Activated gamma-delta T cell (primary cell): ENCODE data around the gene TMEM106C.

Experiments
- DNase-seq: peaks from one replicate; lab custom pipeline; 2025; lab: John Stamatoyannopoulos, UW

The TMEM106C gene

GRCh38 chr12:47995981-47996401, 32.6 kb downstream of the TMEM106C start:
- DNase-seq = no peak

GRCh38 chr12:47997321-47997720, 33.9 kb downstream of the TMEM106C start:
- no peak for DNase-seq

GRCh38 chr12:47999816-48000215, 36.4 kb downstream of the TMEM106C start:
- DNase-seq = no peak

GRCh38 chr12:48000878-48001504, 37.6 kb downstream of the TMEM106C start:
- no peak for DNase-seq

GRCh38 chr12:48001505-48002413, 38.4 kb downstream of the TMEM106C start:
- no peak for DNase-seq

- DNase-seq = no peak
Measured at GRCh38 chr12:48002414-48002730, 39.0 kb downstream of the TMEM106C start.

- no peak for DNase-seq
Measured at GRCh38 chr12:48002773-48003218, 39.4 kb downstream of the TMEM106C start.

- DNase-seq = no peak
Measured at GRCh38 chr12:48003226-48004052, 40.0 kb downstream of the TMEM106C start.

- no peak for DNase-seq
Measured at GRCh38 chr12:48004053-48004941, 40.9 kb downstream of the TMEM106C start, which contains the start of gene COL2A1. TSS of gene COL2A1 (minus strand) at chr12:48004476. CDS start at chr12:48004321, 155 bp downstream.

- DNase-seq = no peak
Measured at GRCh38 chr12:48005001-48005749, 41.8 kb downstream of the TMEM106C start.

GRCh38 chr12:48005750-48006021, 42.3 kb downstream of the TMEM106C start:
- no peak for DNase-seq

- DNase-seq = no peak
Measured at GRCh38 chr12:48007206-48007605, 43.8 kb downstream of the TMEM106C start.

GRCh38 chr12:48008349-48008748, 45.0 kb downstream of the TMEM106C start:
- no peak for DNase-seq

GRCh38 chr12:48008950-48009349, 45.6 kb downstream of the TMEM106C start:
- DNase-seq = no peak

GRCh38 chr12:48009471-48009870, 46.1 kb downstream of the TMEM106C start:
- DNase-seq = no peak

- DNase-seq = no peak
Measured at GRCh38 chr12:48010366-48010970, 47.1 kb downstream of the TMEM106C start.

- DNase-seq = no peak
Measured at GRCh38 chr12:48012070-48012469, 48.7 kb downstream of the TMEM106C start.

GRCh38 chr12:48013287-48013686, 49.9 kb downstream of the TMEM106C start:
- no peak for DNase-seq

GRCh38 chr12:48015129-48015528, 51.7 kb downstream of the TMEM106C start:
- DNase-seq = no peak

GRCh38 chr12:48015954-48016353, 52.6 kb downstream of the TMEM106C start:
- DNase-seq = no peak
